HL-60 (cell line): ENCODE data around the gene BMP6.

Source experiments
- GABPA ChIP-seq: IDR thresholded peaks from 2 replicates; pipeline ENCODE4 v1.6.1; 2012; ENCODE audit warnings: low read depth
- TF ChIP-seq, protein P1 (sequence below): IDR thresholded peaks from 2 replicates; pipeline ENCODE4 v1.6.1; 2012; ENCODE audit warnings: low read depth; ENCODE audit not compliant: insufficient replicate concordance
- TF ChIP-seq, protein P2 (sequence below): IDR thresholded peaks from one replicate; pipeline ENCODE4 v1.5.1; 2011; ENCODE audit warnings: low read length, control low read depth, inconsistent platforms; ENCODE audit not compliant: insufficient read depth

DNA sequence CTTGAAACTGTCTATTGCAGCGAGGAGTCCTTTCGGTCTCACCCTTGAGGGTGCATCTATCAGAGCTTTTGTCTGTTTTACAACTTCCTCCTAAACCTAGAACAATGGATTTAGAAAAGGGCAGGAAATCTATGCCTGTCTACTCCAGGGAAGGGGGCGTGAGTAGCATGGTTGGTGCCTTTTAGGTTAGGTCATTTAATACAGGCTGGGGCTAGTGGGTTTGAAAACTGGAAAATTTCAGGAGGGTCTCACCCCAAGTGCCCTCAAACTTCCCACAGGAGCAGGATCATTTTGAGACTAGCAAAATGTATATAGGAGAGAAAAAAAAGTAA lies 33.5 kb upstream of the BMP6 start:
- TF ChIP-seq, protein P1, sequence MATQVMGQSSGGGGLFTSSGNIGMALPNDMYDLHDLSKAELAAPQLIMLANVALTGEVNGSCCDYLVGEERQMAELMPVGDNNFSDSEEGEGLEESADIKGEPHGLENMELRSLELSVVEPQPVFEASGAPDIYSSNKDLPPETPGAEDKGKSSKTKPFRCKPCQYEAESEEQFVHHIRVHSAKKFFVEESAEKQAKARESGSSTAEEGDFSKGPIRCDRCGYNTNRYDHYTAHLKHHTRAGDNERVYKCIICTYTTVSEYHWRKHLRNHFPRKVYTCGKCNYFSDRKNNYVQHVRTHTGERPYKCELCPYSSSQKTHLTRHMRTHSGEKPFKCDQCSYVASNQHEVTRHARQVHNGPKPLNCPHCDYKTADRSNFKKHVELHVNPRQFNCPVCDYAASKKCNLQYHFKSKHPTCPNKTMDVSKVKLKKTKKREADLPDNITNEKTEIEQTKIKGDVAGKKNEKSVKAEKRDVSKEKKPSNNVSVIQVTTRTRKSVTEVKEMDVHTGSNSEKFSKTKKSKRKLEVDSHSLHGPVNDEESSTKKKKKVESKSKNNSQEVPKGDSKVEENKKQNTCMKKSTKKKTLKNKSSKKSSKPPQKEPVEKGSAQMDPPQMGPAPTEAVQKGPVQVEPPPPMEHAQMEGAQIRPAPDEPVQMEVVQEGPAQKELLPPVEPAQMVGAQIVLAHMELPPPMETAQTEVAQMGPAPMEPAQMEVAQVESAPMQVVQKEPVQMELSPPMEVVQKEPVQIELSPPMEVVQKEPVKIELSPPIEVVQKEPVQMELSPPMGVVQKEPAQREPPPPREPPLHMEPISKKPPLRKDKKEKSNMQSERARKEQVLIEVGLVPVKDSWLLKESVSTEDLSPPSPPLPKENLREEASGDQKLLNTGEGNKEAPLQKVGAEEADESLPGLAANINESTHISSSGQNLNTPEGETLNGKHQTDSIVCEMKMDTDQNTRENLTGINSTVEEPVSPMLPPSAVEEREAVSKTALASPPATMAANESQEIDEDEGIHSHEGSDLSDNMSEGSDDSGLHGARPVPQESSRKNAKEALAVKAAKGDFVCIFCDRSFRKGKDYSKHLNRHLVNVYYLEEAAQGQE, result no peak
- TF ChIP-seq GABPA, result no peak
- TF ChIP-seq, protein P2, sequence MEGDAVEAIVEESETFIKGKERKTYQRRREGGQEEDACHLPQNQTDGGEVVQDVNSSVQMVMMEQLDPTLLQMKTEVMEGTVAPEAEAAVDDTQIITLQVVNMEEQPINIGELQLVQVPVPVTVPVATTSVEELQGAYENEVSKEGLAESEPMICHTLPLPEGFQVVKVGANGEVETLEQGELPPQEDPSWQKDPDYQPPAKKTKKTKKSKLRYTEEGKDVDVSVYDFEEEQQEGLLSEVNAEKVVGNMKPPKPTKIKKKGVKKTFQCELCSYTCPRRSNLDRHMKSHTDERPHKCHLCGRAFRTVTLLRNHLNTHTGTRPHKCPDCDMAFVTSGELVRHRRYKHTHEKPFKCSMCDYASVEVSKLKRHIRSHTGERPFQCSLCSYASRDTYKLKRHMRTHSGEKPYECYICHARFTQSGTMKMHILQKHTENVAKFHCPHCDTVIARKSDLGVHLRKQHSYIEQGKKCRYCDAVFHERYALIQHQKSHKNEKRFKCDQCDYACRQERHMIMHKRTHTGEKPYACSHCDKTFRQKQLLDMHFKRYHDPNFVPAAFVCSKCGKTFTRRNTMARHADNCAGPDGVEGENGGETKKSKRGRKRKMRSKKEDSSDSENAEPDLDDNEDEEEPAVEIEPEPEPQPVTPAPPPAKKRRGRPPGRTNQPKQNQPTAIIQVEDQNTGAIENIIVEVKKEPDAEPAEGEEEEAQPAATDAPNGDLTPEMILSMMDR, result no peak
